Prostate gland (tissue), 2 donors: Measurements from ENCODE around the gene GABRA5. TPM values are rescaled to one million over a fixed set of nuclear protein-coding genes. Genes with fewer than 3 reads are reported as not detected.

Experiments used
- DNase-seq: peaks from one replicate; pipeline ENCODE4 v3.0.0-alpha.2; 2019; ENCODE audit warnings: low spot score
- H3K27ac ChIP-seq, 2 donors: fragments of 200-600 bp; sonication (generic); 2 replicates each; pipeline ENCODE4 v1.5.1; 2017 to 2019
- H3K27me3 ChIP-seq: fragments of 200-600 bp; sonication (generic); replicated peaks from 2 replicates; pipeline ENCODE4 v1.5.1; 2019; ENCODE audit not compliant: insufficient read depth
- H3K36me3 ChIP-seq, 2 donors: fragments of 200-600 bp; sonication (generic); 1 replicate in 1 of 2; 2 replicates in 1 of 2; pipeline versions ENCODE4 v1.5.1 to v1.8.1; 2017 to 2019
- H3K4me1 ChIP-seq: fragments of 200-600 bp; sonication (generic); replicated peaks from 2 replicates; pipeline ENCODE4 v1.5.1; 2019
- H3K4me3 ChIP-seq, 2 donors: fragments of 200-600 bp; sonication (generic); 2 replicates each; pipeline ENCODE4 v1.5.1; 2017 to 2019
- H3K9me3 ChIP-seq: fragments of 200-600 bp; sonication (generic); 2 replicates; pipeline ENCODE4 v1.5.1; 2017
- CTCF ChIP-seq, 4 experiments: fragments of 200-600 bp in 2 of 4; fragments of 450-650 bp in 2 of 4; sonication (generic) in 2 of 4; IDR thresholded peaks; 1 replicate in 3 of 4; 2 replicates in 1 of 4; pipeline ENCODE4 v1.5.1; 2016 to 2019; ENCODE audit warnings: antibody characterized with exemption in 4 of 4, mild to moderate bottlenecking in 2 of 4, moderate library complexity in 2 of 4
- POLR2A ChIP-seq: fragments of 450-650 bp; IDR thresholded peaks from one replicate; pipeline ENCODE4 v1.6.1; 2016; ENCODE audit warnings: antibody characterized with exemption, mild to moderate bottlenecking
- POLR2AphosphoS5 ChIP-seq: sonication (generic); formaldehyde crosslinking; IDR thresholded peaks from one replicate; pipeline ENCODE4 v1.6.1; 2017; ENCODE audit warnings: antibody characterized with exemption
- WGBS: methylation state at CpG from one replicate; pipeline ENCODE4 v1.1.5; 2018; 5-methylcytosine and 5-hydroxymethylcytosine counted together
- intact Hi-C: fragments of 100-400 bp; cut with DNase I; formaldehyde crosslinking; loops from one replicate; pipeline ENCODE4 v1.14.2; 2022
- total RNA-seq, 2 donors: library from RNA; depleted of rRNA; stranded (reverse); fragments of >200 nt; gene quantifications; one replicate each; pipeline ENCODE4 v1.1.0, GENCODE V29; 2016

GABRA5 gene
- total RNA-seq, 2 donors from 2014 or later, result 0.14 TPM; not detected in 1

GRCh38 chr15:26937134-26937533, 70.3 kb downstream of the GABRA5 start:
- intact Hi-C loops, result no loop called here
- WGBS, result 88% methylated on average over 13 of the region's 13 CpGs

GRCh38 chr15:26939398-26939797, 72.5 kb downstream of the GABRA5 start:
- TF ChIP-seq POLR2A (no peak), CTCF (IDR thresholded peaks at IDR 0.05) (no peak), POLR2AphosphoS5 (no peak)
- Histone ChIP-seq H3K36me3 (no peaks in the 10 kb centered on the region), H3K4me1 (no peaks in the 10 kb centered on the region), H3K9me3 (no peaks in the 10 kb centered on the region), H3K27ac (no peak overlapping the region), H3K27me3 (no peaks in the 10 kb centered on the region), H3K4me3 (no peak overlapping the region)
- no peak for DNase-seq
- intact Hi-C loops, result no loop called here
- 48% methylated on average over 5 of the region's 5 CpGs for WGBS

More at GRCh38 chr15:26937134-26937533, 70.3 kb downstream of the GABRA5 start:
- no peak for DNase-seq
- no peak for TF ChIP-seq POLR2AphosphoS5
- TF ChIP-seq POLR2A, result no peak
- no peak for TF ChIP-seq CTCF (IDR thresholded peaks at IDR 0.05)
- H3K4me1 ChIP-seq, result no peaks in the 10 kb centered on the region
- H3K36me3 ChIP-seq, result no peaks in the 10 kb centered on the region
- H3K27me3 ChIP-seq, result no peaks in the 10 kb centered on the region
- no peak overlapping the region for H3K27ac ChIP-seq
- H3K9me3 ChIP-seq, result no peaks in the 10 kb centered on the region
- no peak overlapping the region for H3K4me3 ChIP-seq

GRCh38 chr15:26941489-26941888, 74.6 kb downstream of the GABRA5 start:
- Histone ChIP-seq H3K4me1 (no peaks in the 10 kb centered on the region), H3K9me3 (no peaks in the 10 kb centered on the region), H3K4me3 (no peak overlapping the region), H3K27ac (no peak overlapping the region), H3K36me3 (no peaks in the 10 kb centered on the region), H3K27me3 (no peaks in the 10 kb centered on the region)
- no peak for TF ChIP-seq POLR2A
- no peak for TF ChIP-seq POLR2AphosphoS5
- no peak for TF ChIP-seq CTCF (IDR thresholded peaks at IDR 0.05)
- DNase-seq, result no peak
- intact Hi-C loops, result no loop called here
- 82% methylated on average over 5 of the region's 5 CpGs for WGBS

- no peak for DNase-seq
- Histone ChIP-seq H3K4me1 (no peaks in the 10 kb centered on the region), H3K27ac (no peak overlapping the region), H3K9me3 (no peaks in the 10 kb centered on the region), H3K27me3 (no peaks in the 10 kb centered on the region), H3K36me3 (no peaks in the 10 kb centered on the region), H3K4me3 (no peak overlapping the region)
- intact Hi-C loops, result no loop called here
- no peak for TF ChIP-seq POLR2AphosphoS5
- TF ChIP-seq POLR2A, result no peak
- no peak for TF ChIP-seq CTCF (IDR thresholded peaks at IDR 0.05)
- 55% methylated on average over 8 of the region's 8 CpGs for WGBS
These were observed 77.0 kb downstream of the GABRA5 start for GRCh38 chr15:26943866-26944265.

- Histone ChIP-seq H3K27ac (no peak overlapping the region), H3K27me3 (no peaks in the 10 kb centered on the region), H3K36me3 (no peaks in the 10 kb centered on the region), H3K4me1 (no peaks in the 10 kb centered on the region), H3K9me3 (no peaks in the 10 kb centered on the region), H3K4me3 (no peak overlapping the region)
- intact Hi-C loops, result no loop called here
- WGBS, result 91% methylated on average over 13 of the region's 13 CpGs
- TF ChIP-seq POLR2A (no peak), CTCF (IDR thresholded peaks at IDR 0.05) (no peak), POLR2AphosphoS5 (no peak)
- no peak for DNase-seq
These were observed 78.2 kb downstream of the GABRA5 start for GRCh38 chr15:26945046-26945445.
